RWPE2 (cell line): Measurements from ENCODE around the gene ZP1.

Experiments
- ATAC-seq: fragments of 200-7000 bp; cut with Tn5 transposase; 3 replicates; pipeline ENCODE4 v1.9.1; 2021; ENCODE audit warnings: low read depth
- DNase-seq: peaks from one replicate; pipeline ENCODE4 v3.0.0-alpha.2; 2020; ENCODE audit warnings: low spot score
- H3K27ac ChIP-seq: fragments of 450-650 bp; 2 replicates; pipeline ENCODE4 v1.5.1; 2017; ENCODE audit warnings: mild to moderate bottlenecking; ENCODE audit not compliant: poor library complexity, severe bottlenecking
- H3K27me3 ChIP-seq: fragments of 250-450 bp; sonication (Bioruptor Pico); 2 replicates; pipeline ENCODE4 v1.5.1; 2021; ENCODE audit warnings: mild to moderate bottlenecking, moderate library complexity; ENCODE audit not compliant: insufficient read depth, poor library complexity, severe bottlenecking
- H3K36me3 ChIP-seq: fragments of 250-450 bp; sonication (Bioruptor Pico); 2 replicates; pipeline ENCODE4 v1.5.1; 2020; ENCODE audit warnings: low read depth, mild to moderate bottlenecking, moderate library complexity
- H3K4me1 ChIP-seq: fragments of 250-450 bp; sonication (Bioruptor Pico); 2 replicates; pipeline ENCODE4 v1.5.1; 2021; ENCODE audit warnings: mild to moderate bottlenecking, moderate library complexity; ENCODE audit not compliant: insufficient read depth, poor library complexity, severe bottlenecking
- H3K4me3 ChIP-seq: fragments of 250-450 bp; sonication (Bioruptor Pico); 2 replicates; pipeline ENCODE4 v1.5.1; 2021; ENCODE audit warnings: mild to moderate bottlenecking, moderate library complexity; ENCODE audit not compliant: severe bottlenecking
- H3K9me3 ChIP-seq: fragments of 250-450 bp; sonication (Bioruptor Pico); 2 replicates; pipeline ENCODE4 v1.5.1; 2021; ENCODE audit warnings: mild to moderate bottlenecking, moderate library complexity; ENCODE audit not compliant: severe bottlenecking
- TF ChIP-seq, protein P1 (sequence below): fragments of 450-650 bp; IDR thresholded peaks from one replicate; pipeline ENCODE4 v1.5.1; 2017; ENCODE audit warnings: mild to moderate bottlenecking, moderate library complexity; ENCODE audit not compliant: poor library complexity, severe bottlenecking

Gene ZP1

DNA sequence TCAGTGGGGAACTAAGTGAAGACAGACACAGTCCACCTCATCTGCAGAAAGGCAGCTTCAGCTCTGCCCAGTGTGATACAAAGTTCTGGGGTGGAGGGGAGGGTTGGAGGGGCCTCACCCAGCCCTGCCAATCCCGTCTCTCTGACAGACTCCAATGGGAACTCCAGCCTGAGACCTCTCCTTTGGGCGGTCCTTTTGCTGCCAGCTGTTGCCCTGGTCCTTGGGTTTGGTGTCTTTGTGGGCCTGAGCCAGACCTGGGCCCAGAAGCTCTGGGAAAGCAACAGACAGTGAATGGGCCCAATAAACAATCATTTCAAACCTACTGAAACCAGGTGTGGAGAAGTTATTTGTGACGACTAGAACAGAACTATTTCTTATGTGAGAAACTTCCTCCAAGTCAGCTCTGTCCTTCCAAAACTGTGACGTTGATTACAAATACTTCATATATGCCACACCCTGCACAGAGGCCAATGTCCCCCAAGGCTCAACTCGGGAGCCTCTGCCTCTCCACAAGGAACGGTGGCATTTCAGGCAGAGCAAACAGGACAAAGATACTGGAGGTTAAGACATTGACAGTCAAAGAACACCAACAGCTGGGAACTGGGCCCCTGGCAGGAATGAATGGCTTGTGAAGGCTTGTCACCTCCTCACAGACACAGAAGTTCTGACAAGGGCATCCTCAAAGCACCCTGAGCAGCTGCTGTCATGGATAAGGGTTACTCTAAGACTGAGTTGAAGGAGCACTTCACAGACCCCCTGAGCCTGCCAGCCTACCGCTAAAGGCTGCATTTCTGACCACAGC is 8.2 kb downstream of the ZP1 start:
- DNase-seq: no peak
- no peaks in the 10 kb centered on the region for H3K4me1 ChIP-seq

DNA sequence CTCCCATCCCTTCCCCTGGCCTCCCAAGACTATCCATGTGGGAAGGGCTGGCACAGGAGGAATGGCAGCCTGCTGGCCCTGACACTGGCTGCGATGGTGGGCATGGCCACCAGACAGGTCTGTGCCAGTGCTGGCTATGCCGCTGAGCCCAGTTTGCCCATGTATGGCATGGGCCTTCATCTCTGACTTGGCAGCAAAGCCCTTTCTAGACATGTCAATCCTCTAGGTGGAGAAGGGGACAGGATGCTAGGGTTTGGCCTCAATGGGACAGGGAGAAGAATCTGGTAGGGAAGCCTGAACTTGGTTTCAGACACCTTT is 8.8 kb downstream of the ZP1 start:
- no peak overlapping the region for H3K4me3 ChIP-seq
- no peaks in the 10 kb centered on the region for H3K27me3 ChIP-seq
- H3K4me1 ChIP-seq: no peaks in the 10 kb centered on the region
- H3K36me3 ChIP-seq: peaks cover 7% of the 10 kb centered on the region
- DNase-seq (no peak), ATAC-seq (no peak)
- TF ChIP-seq, protein P1, sequence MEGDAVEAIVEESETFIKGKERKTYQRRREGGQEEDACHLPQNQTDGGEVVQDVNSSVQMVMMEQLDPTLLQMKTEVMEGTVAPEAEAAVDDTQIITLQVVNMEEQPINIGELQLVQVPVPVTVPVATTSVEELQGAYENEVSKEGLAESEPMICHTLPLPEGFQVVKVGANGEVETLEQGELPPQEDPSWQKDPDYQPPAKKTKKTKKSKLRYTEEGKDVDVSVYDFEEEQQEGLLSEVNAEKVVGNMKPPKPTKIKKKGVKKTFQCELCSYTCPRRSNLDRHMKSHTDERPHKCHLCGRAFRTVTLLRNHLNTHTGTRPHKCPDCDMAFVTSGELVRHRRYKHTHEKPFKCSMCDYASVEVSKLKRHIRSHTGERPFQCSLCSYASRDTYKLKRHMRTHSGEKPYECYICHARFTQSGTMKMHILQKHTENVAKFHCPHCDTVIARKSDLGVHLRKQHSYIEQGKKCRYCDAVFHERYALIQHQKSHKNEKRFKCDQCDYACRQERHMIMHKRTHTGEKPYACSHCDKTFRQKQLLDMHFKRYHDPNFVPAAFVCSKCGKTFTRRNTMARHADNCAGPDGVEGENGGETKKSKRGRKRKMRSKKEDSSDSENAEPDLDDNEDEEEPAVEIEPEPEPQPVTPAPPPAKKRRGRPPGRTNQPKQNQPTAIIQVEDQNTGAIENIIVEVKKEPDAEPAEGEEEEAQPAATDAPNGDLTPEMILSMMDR: no peak
- H3K9me3 ChIP-seq: no peaks in the 10 kb centered on the region
- no peak overlapping the region for H3K27ac ChIP-seq

More for the DNA sequence above, 8.2 kb downstream of the ZP1 start:
- Histone ChIP-seq H3K9me3 (no peaks in the 10 kb centered on the region), H3K36me3 (peaks cover 7% of the 10 kb centered on the region), H3K4me3 (no peak overlapping the region), H3K27me3 (no peaks in the 10 kb centered on the region), H3K27ac (no peak overlapping the region)
- no peak for ATAC-seq
- TF ChIP-seq, protein P1: no peak

DNA sequence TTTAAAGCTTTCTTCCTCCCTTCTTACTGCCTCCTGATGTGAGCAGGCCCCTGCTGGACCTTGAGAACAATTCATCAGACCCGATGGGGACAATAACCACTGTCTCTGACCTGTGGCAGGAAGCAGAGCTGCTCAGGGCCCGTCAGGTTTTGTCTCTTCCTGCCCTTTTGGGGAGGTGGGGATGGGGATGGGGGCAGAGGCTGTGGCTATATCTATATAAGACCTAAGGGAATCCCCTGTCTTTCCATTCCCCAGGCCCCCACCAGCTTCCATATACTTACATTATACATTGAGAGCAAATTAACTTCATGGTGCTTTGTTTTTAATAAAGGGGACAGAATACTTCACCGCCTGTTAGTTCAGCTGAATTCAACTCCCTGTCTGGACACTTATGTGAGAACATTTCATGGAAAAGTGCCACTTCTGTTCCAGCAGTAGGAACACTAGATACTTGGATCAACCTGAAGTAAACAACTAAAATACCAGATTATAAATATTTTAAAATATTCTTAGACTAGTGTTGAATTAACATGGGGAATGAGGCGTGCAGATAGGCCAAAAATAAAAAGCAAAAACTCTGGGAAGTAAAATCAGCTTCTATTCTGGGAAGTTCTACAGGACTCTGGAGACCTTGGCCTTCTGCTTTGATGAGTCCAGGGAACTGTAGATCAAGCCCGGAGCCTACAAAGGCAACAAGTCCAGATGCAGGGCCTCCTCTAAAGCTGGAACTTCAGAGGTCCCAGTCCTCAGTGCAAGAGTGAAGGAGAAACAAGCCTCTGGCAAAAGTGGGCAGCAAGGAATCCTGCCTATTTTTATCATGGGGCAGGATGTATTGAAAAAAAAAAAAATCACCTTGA is 11.1 kb downstream of the ZP1 start:
- no peaks in the 10 kb centered on the region for H3K4me1 ChIP-seq
- no peak overlapping the region for H3K4me3 ChIP-seq
- TF ChIP-seq, protein P1: no peak
- no peaks in the 10 kb centered on the region for H3K9me3 ChIP-seq
- H3K27me3 ChIP-seq: no peaks in the 10 kb centered on the region
- H3K27ac ChIP-seq: no peak overlapping the region
- peaks cover 7% of the 10 kb centered on the region for H3K36me3 ChIP-seq
- no peak for ATAC-seq
- no peak for DNase-seq

DNA sequence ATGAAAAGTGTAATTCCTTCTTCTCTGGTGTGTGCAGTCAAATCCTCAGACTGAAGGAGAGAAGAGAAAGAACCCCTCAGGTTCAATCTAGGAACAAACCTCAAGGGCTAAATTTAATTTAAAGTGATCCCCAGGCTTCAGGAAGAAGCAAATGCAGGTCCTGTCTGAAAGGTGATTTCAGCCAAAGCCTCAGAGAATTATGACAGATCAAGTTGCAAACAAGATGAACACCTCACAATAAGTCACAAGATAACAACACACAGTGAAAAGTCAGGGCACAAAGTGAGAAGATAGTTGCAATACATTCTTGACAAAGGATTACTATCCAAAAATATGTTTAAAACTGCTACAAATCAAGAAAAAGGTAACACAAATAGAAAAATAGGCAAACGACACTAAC is 11.8 kb downstream of the ZP1 start:
- H3K27me3 ChIP-seq: no peaks in the 10 kb centered on the region
- H3K4me1 ChIP-seq: no peaks in the 10 kb centered on the region
- peaks cover 7% of the 10 kb centered on the region for H3K36me3 ChIP-seq
- TF ChIP-seq, protein P1: no peak
- no peak overlapping the region for H3K4me3 ChIP-seq
- no peak for DNase-seq
- no peak overlapping the region for H3K27ac ChIP-seq
- no peak for ATAC-seq
- no peaks in the 10 kb centered on the region for H3K9me3 ChIP-seq
